HG02981 (cell line): Measurements from ENCODE around the gene C2orf42.
A peak's percentile ranks its signal among the peaks of the same experiment; 100 is the strongest.
"Not testable (repeated sequence)": the region's sequence is repeated elsewhere in the genome, so short reads cannot be mapped to it uniquely, and the experiment has no call there.

Experiments
- ATAC-seq: cut with Tn5 transposase; IDR thresholded peaks from one replicate; pipeline ENCODE4 v1.9.1; 2021; ENCODE audit warnings: mild to moderate bottlenecking, moderate library complexity; ENCODE audit not compliant: unreplicated experiment

Gene C2orf42

GRCh38 chr2:70132244-70133126 is 58.3 kb downstream of the C2orf42 start:
- peak; percentile 59 for ATAC-seq

GRCh38 chr2:70131344-70132143 is 59.3 kb downstream of the C2orf42 start:
- not testable (repeated sequence) for ATAC-seq

DNA sequence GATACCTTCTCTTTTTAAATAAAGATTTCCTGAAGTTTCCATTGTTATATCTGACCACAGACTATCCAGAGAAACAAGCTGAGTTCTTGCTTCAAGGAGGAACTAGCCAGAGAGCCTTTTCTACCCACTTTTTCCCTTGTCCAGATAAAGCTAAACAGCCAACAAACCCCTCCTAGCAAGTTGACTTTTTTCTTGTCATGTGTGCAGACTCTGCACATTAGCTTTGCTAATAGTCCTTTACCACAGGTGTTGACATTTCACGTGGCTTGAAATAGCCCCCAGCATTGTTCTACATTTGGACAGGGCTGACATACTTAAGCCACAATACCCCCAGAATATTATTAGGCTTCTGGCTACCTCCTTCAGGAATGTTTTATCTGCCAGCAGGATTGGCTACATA is 62.8 kb downstream of the C2orf42 start:
- no peak for ATAC-seq

DNA sequence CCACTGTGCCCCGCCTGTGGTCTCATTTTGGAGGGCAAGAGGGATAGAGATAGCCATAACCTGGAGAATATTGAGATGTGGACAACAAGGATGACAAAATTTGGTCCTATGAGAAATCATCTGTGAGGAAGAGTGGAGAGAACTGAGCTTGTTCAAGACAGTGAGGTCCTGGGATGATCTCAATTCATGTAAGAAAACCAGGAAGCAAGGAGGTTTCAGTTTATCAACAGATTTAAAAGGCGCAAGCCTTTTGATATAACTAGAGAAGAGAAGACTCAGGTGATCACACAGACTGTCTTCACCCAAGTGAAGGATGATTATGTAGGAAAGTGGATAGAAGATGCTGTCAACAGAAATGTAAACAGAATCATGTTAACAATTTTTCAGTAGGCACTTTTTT is 64.4 kb downstream of the C2orf42 start:
- ATAC-seq = no peak

- ATAC-seq = no peak
These were observed 65.3 kb downstream of the C2orf42 start for GRCh38 chr2:70125498-70125898.

- ATAC-seq = no peak
These were observed 65.8 kb downstream of the C2orf42 start for GRCh38 chr2:70124983-70125480.

- ATAC-seq = no peak
These were observed 67.0 kb downstream of the C2orf42 start for GRCh38 chr2:70123829-70124116.

DNA sequence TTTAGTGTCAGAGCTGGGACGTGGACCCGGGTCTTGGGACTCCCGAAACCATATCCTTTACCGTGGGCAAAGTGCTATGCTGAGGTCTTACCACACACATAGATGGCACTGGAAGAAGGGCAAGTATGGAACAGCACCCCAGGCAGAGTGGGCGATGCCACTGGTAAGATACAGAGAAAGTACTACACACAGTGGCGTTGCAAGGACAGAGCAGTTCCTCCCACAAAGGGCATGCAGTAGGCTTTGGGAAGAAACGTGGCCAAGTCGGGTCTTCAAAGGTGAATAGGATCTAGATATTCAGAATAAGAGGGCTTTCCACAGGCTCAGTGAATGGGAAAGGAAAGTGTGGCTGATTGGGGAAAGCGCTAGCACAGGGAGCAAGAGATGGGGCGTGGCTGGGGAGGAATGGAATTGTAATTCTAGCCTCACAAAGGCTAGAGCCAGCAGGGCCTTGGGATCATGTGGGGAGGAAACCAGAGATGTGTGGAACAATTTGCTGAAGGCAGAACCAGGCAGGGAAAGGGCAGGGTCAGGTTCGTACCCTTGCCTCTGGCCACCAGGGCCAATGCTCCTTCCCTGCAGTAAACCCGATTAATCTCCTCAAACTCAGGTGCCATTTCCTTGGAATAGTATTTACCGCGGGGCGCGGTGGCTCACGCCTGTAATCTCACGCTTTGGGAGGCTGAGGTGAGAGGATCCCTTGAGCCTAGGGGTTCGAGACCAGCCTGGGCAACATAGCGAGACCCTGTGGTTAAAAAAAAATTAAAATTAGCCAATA is 67.6 kb downstream of the C2orf42 start:
- ATAC-seq = no peak

- no peak for ATAC-seq
These were observed 68.3 kb downstream of the C2orf42 start for GRCh38 chr2:70122470-70122869.

- no peak for ATAC-seq
These were observed 69.0 kb downstream of the C2orf42 start for GRCh38 chr2:70121627-70122372.

DNA sequence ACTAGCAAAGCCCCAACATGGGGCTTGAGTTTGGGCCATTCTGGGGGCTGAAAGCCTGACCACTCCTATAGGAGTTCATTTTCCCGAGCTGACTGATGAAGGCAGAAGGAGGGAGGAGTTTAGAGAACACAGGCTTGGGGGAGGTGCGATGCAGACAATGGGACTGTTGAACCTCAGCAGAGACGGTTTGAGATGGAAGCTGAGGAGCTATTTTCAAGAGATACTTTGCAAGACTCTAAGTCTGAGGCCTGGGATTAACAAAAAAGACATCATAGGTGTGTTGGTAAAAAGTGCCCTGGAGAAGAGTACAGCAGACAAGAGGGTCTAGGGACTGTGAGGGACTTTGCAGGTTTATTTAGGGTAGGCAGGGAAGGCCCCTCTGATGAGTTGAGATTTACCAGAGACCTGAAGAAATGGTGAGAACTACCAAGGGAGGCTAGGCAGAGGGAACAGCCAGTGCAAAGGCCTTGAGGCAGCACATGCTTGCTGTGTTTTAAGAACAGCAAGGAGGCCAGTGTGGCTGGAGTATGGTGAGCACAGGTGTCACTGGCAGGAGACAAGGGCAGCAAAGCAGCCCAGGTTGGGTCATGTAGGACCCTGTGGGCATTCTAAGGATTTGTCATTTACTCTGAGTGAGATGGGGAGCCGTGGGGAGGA is 71.9 kb downstream of the C2orf42 start:
- no peak for ATAC-seq

GRCh38 chr2:70116936-70117552 is 73.8 kb downstream of the C2orf42 start:
- no peak for ATAC-seq

DNA sequence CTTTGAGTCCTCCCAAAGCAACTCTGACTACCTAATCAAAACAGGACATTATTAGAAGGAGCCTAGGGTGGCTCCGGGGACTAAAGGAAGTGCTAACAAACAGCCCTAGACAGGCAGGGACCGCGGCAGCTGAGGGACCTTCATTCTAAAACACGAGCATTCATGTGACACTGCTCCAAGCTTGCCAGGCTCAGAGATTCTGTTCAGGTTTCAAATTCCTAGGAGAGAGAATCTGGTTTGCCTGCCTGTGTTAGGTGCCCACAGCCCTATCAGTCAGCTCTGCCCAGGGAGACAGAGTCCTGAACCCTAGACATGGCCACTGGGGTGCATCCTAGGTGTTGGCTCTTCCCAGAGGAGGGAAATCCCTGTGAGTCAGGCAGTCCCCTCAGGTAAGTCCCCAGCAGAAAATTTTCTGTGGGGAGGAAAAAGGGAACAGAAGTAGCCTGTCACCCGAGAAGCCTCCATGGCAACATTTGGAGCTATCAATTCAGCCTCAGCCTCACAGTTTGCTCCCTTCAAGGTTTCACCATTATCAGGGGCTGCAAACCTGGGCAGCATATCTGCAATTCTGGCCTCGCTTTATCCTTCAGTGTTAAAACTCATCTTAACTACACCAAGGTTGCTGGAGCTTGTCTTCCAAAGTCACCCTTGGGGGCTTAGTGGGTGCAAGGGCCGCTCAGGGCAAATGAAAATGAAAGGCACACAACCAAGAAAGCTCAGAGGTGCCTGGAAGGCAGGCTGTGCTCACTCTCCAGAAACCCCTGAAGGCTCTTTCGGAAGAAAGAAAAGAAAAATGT is 75.0 kb downstream of the C2orf42 start:
- peak; percentile 65 for ATAC-seq

DNA sequence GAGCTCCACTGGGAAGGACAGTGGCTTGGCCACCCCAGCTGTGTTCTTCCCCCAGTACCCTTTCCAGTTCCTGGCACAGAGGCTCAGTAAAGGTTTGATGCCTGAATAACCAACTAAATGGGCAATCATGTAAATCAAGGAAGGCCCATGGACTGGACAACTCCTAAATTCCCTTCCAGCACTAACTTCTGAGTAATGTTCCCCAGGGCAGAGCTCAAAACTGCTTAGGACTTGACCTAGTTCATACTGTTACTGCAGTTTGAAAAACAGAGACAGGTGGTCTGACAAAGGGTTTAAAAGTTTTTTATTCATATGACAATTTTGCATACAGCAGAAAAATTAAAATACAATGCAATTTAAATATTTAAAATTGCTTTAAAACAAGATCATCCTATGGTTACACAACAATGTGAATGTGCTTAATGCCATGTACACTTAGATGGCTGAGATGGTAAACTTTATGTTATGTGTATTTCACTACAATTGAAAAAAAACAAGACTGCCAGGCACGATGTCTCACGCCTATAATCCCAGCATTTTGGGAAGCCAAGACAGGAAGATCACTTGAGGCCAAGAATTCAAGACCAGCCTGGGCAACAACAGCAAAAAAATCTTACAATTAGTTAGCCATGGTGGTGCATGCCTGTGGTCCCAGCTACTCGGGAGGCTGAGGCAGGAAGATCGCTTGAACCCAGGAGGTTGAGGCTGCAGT is 77.3 kb downstream of the C2orf42 start:
- no peak for ATAC-seq

- ATAC-seq = no peak
These were observed 78.8 kb downstream of the C2orf42 start for GRCh38 chr2:70111752-70112591.

- ATAC-seq = not testable (repeated sequence)
These were observed 80.4 kb downstream of the C2orf42 start for GRCh38 chr2:70110397-70110796.

GRCh38 chr2:70106138-70106537 is 84.7 kb downstream of the C2orf42 start:
- not testable (repeated sequence) for ATAC-seq
